HepG2 (cell line): Measurements from ENCODE around the gene RHOC. TPM values are rescaled to one million over a fixed set of nuclear protein-coding genes. Genes with fewer than 3 reads are reported as not detected.

ENCODE experiments used
- CHCHD3 ChIP-seq: sonication (generic); formaldehyde crosslinking; IDR thresholded peaks from 2 replicates; pipeline ENCODE4 v1.8.0; 2022; ENCODE audit warnings: mild to moderate bottlenecking, missing genetic modification reagents, moderate library complexity
- HNF4G ChIP-seq, 2 experiments: sonication (generic) in 1 of 2; formaldehyde crosslinking in 1 of 2; IDR thresholded peaks; 2 replicates each; pipeline versions ENCODE4 v1.4.0 to v1.6.1; 2011 to 2020; ENCODE audit warnings: borderline replicate concordance in 2 of 2, low read depth in 2 of 2, mild to moderate bottlenecking in 2 of 2, low read length in 1 of 2, missing genetic modification reagents in 1 of 2, moderate library complexity in 1 of 2
- MED8 ChIP-seq: sonication (generic); formaldehyde crosslinking; IDR thresholded peaks from 2 replicates; pipeline ENCODE4 v1.8.1; 2023; ENCODE audit warnings: mild to moderate bottlenecking, missing genetic modification reagents; ENCODE audit not compliant: insufficient replicate concordance
- MLX ChIP-seq: IDR thresholded peaks from 2 replicates; pipeline ENCODE4 v1.6.1; 2016
- MTA1 ChIP-seq: sonication (generic); formaldehyde crosslinking; IDR thresholded peaks from 2 replicates; pipeline ENCODE4 v1.4.0; 2020; ENCODE audit warnings: missing genetic modification reagents, mild to moderate bottlenecking, borderline replicate concordance
- NFIC ChIP-seq: IDR thresholded peaks from 2 replicates; pipeline ENCODE4 v1.6.1; 2012; ENCODE audit warnings: mild to moderate bottlenecking, low read length, inconsistent platforms
- TSC22D2 ChIP-seq: sonication (generic); formaldehyde crosslinking; IDR thresholded peaks from 2 replicates; pipeline ENCODE4 v1.5.1; 2020; ENCODE audit warnings: missing genetic modification reagents, mild to moderate bottlenecking, borderline replicate concordance
- U2AF2 ChIP-seq: fragments of 200-400 bp; formaldehyde crosslinking; IDR thresholded peaks from 2 replicates; pipeline ENCODE4 v1.6.1; 2017; ENCODE audit warnings: low read depth, mild to moderate bottlenecking, low read length
- ZC3H4 ChIP-seq: sonication (generic); formaldehyde crosslinking; IDR thresholded peaks from 2 replicates; pipeline ENCODE4 v1.4.0; 2020; ENCODE audit warnings: missing genetic modification reagents, borderline replicate concordance
- ZEB1 ChIP-seq: IDR thresholded peaks from 2 replicates; pipeline ENCODE4 v1.6.1; 2012; ENCODE audit warnings: mild to moderate bottlenecking, low read depth, inconsistent platforms; ENCODE audit not compliant: insufficient replicate concordance
- ZFAT ChIP-seq: sonication (generic); formaldehyde crosslinking; conservative IDR thresholded peaks from 2 replicates; pipeline ENCODE4 v1.8.1; 2023; ENCODE audit warnings: missing genetic modification reagents, inconsistent platforms
- ZFP41 ChIP-seq: sonication (generic); formaldehyde crosslinking; IDR thresholded peaks from 2 replicates; pipeline ENCODE4 v1.4.0; 2020; ENCODE audit warnings: mild to moderate bottlenecking, missing genetic modification reagents, borderline replicate concordance
- ZFYVE20 ChIP-seq: sonication (generic); formaldehyde crosslinking; IDR thresholded peaks from 2 replicates; pipeline ENCODE4 v1.8.0; 2023; ENCODE audit warnings: low read depth, mild to moderate bottlenecking, moderate library complexity, missing genetic modification reagents, borderline replicate concordance
- ZNF235 ChIP-seq: sonication (generic); formaldehyde crosslinking; IDR thresholded peaks from 2 replicates; pipeline ENCODE4 v1.8.1; 2023; ENCODE audit warnings: mild to moderate bottlenecking, missing genetic modification reagents, borderline replicate concordance
- ZNF264 ChIP-seq: sonication (generic); formaldehyde crosslinking; IDR thresholded peaks from 2 replicates; pipeline ENCODE4 v1.4.0; 2020; ENCODE audit warnings: missing genetic modification reagents
- ZNF350 ChIP-seq: sonication (generic); formaldehyde crosslinking; IDR thresholded peaks from 2 replicates; pipeline ENCODE4 v1.4.0; 2020; ENCODE audit warnings: mild to moderate bottlenecking, low read depth, missing genetic modification reagents, borderline replicate concordance
- ZNF451 ChIP-seq: sonication (generic); formaldehyde crosslinking; IDR thresholded peaks from 2 replicates; pipeline ENCODE4 v1.5.0; 2020; ENCODE audit warnings: mild to moderate bottlenecking, missing genetic modification reagents
- ZNF564 ChIP-seq: sonication (generic); formaldehyde crosslinking; IDR thresholded peaks from 2 replicates; pipeline ENCODE4 v1.8.1; 2023; ENCODE audit warnings: mild to moderate bottlenecking, missing genetic modification reagents
- ZNF639 ChIP-seq: conservative IDR thresholded peaks from 2 replicates; pipeline ENCODE4 v1.6.1; 2018; ENCODE audit warnings: missing genetic modification reagents
- ZNF761 ChIP-seq: sonication (generic); formaldehyde crosslinking; conservative IDR thresholded peaks from 2 replicates; pipeline ENCODE4 v1.4.0; 2020; ENCODE audit warnings: mild to moderate bottlenecking, missing genetic modification reagents
- ZNF781 ChIP-seq: sonication (generic); formaldehyde crosslinking; IDR thresholded peaks from 2 replicates; pipeline ENCODE4 v1.5.1; 2020; ENCODE audit warnings: borderline replicate concordance, mild to moderate bottlenecking, missing genetic modification reagents; ENCODE audit errors: not compliant biosample characterization
- ZZZ3 ChIP-seq: sonication (generic); formaldehyde crosslinking; IDR thresholded peaks from 2 replicates; pipeline ENCODE4 v1.4.0; 2020; ENCODE audit warnings: missing genetic modification reagents, mild to moderate bottlenecking, borderline replicate concordance
- polyA plus RNA-seq, 8 experiments: library from polyadenylated mRNA; depleted of rRNA in 3 of 8; stranded (reverse) in 7 of 8; unstranded in 1 of 8; fragments of >200 nt; fragmentation: Illumina TruSeq in 4 of 8; extraction: Trizol in 4 of 8; gene quantifications; 2 replicates each; pipeline versions ENCODE4 v1.2.1 to v1.2.3, GENCODE V29; 2011 to 2016; ENCODE audit warnings: low read depth in 4 of 8, missing spikeins in 1 of 8, mixed read lengths in 1 of 8; ENCODE audit not compliant: insufficient read depth in 1 of 8
- total RNA-seq, 5 experiments: library from RNA; depleted of rRNA; stranded (reverse); fragments of >200 nt; fragmentation: Illumina TruSeq; extraction: Trizol; gene quantifications; 2 replicates each; pipeline ENCODE4 v1.2.3, GENCODE V29; 2016; ENCODE audit warnings: low read depth in 1 of 5
- TF ChIP-seq, protein P1 (sequence below): IDR thresholded peaks from 2 replicates; pipeline ENCODE4 v1.6.1; 2012; ENCODE audit warnings: inconsistent platforms
- TF ChIP-seq, protein P2 (sequence below): IDR thresholded peaks from 2 replicates; pipeline ENCODE4 v1.6.1; 2016; ENCODE audit warnings: missing genetic modification reagents, missing compliant biosample characterization
- TF ChIP-seq, protein P3 (sequence below): sonication (generic); formaldehyde crosslinking; conservative IDR thresholded peaks from 2 replicates; pipeline ENCODE4 v1.5.0; 2020; ENCODE audit warnings: missing genetic modification reagents

Gene RHOC
- total and polyA plus RNA-seq, 2 of the 13 experiments (the other 11 are each of a cell fraction or from before 2014, with no cell fraction given), result 64.3 to 182 TPM

- TF ChIP-seq MED8 (CRISPR knock-in tag), result peak; percentile 35
- no peak for TF ChIP-seq CHCHD3 (CRISPR knock-in tag)
- TF ChIP-seq MLX (CRISPR knock-in tag), result no peak
- TF ChIP-seq, protein P1, sequence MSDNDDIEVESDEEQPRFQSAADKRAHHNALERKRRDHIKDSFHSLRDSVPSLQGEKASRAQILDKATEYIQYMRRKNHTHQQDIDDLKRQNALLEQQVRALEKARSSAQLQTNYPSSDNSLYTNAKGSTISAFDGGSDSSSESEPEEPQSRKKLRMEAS, result peak; percentile 33; the same call in 1 of the 2 replicates
- TF ChIP-seq NFIC, result no peak
- TF ChIP-seq ZNF350 (CRISPR knock-in tag), result peak; percentile 30; the same call in 1 of the 2 replicates
- TF ChIP-seq MTA1 (CRISPR knock-in tag), result peak; percentile 72; the same call in 1 of the 2 replicates
- TF ChIP-seq, protein P2, sequence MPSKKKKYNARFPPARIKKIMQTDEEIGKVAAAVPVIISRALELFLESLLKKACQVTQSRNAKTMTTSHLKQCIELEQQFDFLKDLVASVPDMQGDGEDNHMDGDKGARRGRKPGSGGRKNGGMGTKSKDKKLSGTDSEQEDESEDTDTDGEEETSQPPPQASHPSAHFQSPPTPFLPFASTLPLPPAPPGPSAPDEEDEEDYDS (CRISPR knock-in tag), result peak; percentile 34; the same call in 1 of the 2 replicates
- TF ChIP-seq, protein P3, sequence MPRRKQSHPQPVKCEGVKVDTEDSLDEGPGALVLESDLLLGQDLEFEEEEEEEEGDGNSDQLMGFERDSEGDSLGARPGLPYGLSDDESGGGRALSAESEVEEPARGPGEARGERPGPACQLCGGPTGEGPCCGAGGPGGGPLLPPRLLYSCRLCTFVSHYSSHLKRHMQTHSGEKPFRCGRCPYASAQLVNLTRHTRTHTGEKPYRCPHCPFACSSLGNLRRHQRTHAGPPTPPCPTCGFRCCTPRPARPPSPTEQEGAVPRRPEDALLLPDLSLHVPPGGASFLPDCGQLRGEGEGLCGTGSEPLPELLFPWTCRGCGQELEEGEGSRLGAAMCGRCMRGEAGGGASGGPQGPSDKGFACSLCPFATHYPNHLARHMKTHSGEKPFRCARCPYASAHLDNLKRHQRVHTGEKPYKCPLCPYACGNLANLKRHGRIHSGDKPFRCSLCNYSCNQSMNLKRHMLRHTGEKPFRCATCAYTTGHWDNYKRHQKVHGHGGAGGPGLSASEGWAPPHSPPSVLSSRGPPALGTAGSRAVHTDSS (CRISPR knock-in tag), result no peak
- TF ChIP-seq ZNF564 (CRISPR knock-in tag), result no peak
- 0 out of 2 replicates have a peak, but pooled peaks have one; percentile 25 for TF ChIP-seq ZFAT (CRISPR knock-in tag)
- TF ChIP-seq TSC22D2 (CRISPR knock-in tag), result no peak
- TF ChIP-seq HNF4G (IDR thresholded peaks at IDR 0.05; ENCODE audit: borderline replicate concordance, low read depth, low read length), result no peak
- TF ChIP-seq HNF4G (CRISPR knock-in tag; IDR thresholded peaks at IDR 0.05; ENCODE audit: borderline replicate concordance, low read depth), result no peak
- TF ChIP-seq ZNF235 (CRISPR knock-in tag), result 0 out of 2 replicates have a peak, but pooled peaks have one; percentile 33
- no peak for TF ChIP-seq ZFYVE20
- 0 out of 2 replicates have a peak, but pooled peaks have one; percentile 20 for TF ChIP-seq ZNF264
- TF ChIP-seq ZEB1, result peak; percentile 33
- no peak for TF ChIP-seq U2AF2
- TF ChIP-seq ZC3H4, result no peak
- no peak for TF ChIP-seq ZNF451
- no peak for TF ChIP-seq ZNF639 (CRISPR knock-in tag)
- no peak for TF ChIP-seq ZFP41 (CRISPR knock-in tag)
- TF ChIP-seq ZNF761, result no peak
- no peak for TF ChIP-seq ZNF781
- TF ChIP-seq ZZZ3, result peak; percentile 17; the same call in 1 of the 2 replicates
These were observed 32.4 kb downstream of the RHOC start, which contains the start of gene MOV10 (continued) for GRCh38 chr1:112674440-112674985.
